Stimulated activated naive CD8-positive, alpha-beta T cell treated with anti-CD3 and anti-CD28 coated beads, Interleukin-15, Interleukin-2, amounts not matched to agents 100 ng/mL and 50 ng/mL, for 24 hours (primary cell): ENCODE results near the gene FILIP1L.

Experiments used
- H3K27ac Mint-ChIP-seq: one replicate; pipeline ENCODE4 v1.8.0; 2021; ENCODE audit warnings: mild to moderate bottlenecking, mixed read lengths
- H3K27me3 Mint-ChIP-seq: one replicate; pipeline ENCODE4 v1.8.0; 2021; ENCODE audit warnings: mixed read lengths
- H3K36me3 Mint-ChIP-seq: one replicate; pipeline ENCODE4 v1.8.0; 2021; ENCODE audit warnings: low read depth, mixed read lengths
- H3K4me1 Mint-ChIP-seq: one replicate; pipeline ENCODE4 v1.8.0; 2021; ENCODE audit warnings: low read depth, mixed read lengths
- H3K4me3 Mint-ChIP-seq: one replicate; pipeline ENCODE4 v1.8.0; 2021; ENCODE audit warnings: mild to moderate bottlenecking, mixed read lengths
- H3K9me3 Mint-ChIP-seq: one replicate; pipeline ENCODE4 v1.8.0; 2021; ENCODE audit warnings: mixed read lengths

Gene FILIP1L

DNA sequence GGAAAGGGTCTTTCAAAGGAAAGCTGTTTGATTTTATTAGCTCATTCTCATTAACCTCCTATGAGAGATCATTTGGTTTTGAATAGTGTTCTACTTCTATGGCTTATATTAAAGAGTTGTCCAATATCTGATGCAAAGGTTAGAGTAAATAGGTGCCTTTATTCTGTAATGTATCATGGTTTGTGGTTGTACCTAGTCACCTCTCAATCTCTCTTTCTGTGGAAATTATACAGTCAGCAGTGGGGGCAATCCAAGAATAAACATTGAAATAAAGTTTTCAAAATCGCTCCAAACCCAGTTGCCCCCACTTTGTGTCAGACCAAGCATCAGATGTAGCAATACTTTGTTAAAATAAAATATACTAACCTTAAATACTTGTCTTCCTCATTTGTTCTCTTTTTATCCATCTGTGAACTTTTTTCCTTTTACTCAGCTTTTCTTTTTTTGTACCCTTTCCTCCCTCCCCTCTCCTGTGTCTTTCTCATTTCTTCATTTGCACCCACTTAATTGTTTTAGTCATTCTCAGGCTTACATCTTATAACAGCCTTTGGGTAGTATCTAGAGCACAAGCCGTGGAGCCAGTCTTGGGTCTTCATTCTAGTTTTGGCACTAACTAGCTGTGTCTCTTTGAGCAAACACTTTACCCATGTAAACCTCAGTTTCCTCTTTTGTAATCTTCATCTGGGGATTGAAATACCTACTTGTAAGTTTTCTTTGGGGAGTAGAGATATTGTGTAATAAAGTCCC is 279.9 kb downstream of the FILIP1L start:
- H3K27ac Mint-ChIP-seq: no peak overlapping the region
- H3K9me3 Mint-ChIP-seq: no peaks in the 10 kb centered on the region
- H3K4me3 Mint-ChIP-seq: no peak overlapping the region
- peaks cover 4% of the 10 kb centered on the region for H3K4me1 Mint-ChIP-seq
- H3K27me3 Mint-ChIP-seq: no peaks in the 10 kb centered on the region
- H3K36me3 Mint-ChIP-seq: no peaks in the 10 kb centered on the region

- Mint-ChIP-seq H3K27ac (no peak overlapping the region), H3K27me3 (no peaks in the 10 kb centered on the region), H3K36me3 (no peaks in the 10 kb centered on the region), H3K4me3 (no peak overlapping the region), H3K9me3 (no peaks in the 10 kb centered on the region), H3K4me1 (peaks cover 4% of the 10 kb centered on the region)
These were observed 280.6 kb downstream of the FILIP1L start for GRCh38 chr3:99833617-99834205.

GRCh38 chr3:99829844-99830243 is 284.5 kb downstream of the FILIP1L start:
- Mint-ChIP-seq H3K9me3 (no peaks in the 10 kb centered on the region), H3K4me1 (peaks cover 12% of the 10 kb centered on the region), H3K36me3 (peaks cover 9% of the 10 kb centered on the region), H3K27ac (no peak overlapping the region), H3K27me3 (no peaks in the 10 kb centered on the region), H3K4me3 (no peak overlapping the region)

- no peaks in the 10 kb centered on the region for H3K9me3 Mint-ChIP-seq
- peaks cover 35% of the 10 kb centered on the region for H3K4me1 Mint-ChIP-seq
- peak overlapping the region; percentile 5 for H3K4me3 Mint-ChIP-seq
- no peaks in the 10 kb centered on the region for H3K27me3 Mint-ChIP-seq
- peaks cover 25% of the 10 kb centered on the region for H3K36me3 Mint-ChIP-seq
- H3K27ac Mint-ChIP-seq: peak overlapping the region; percentile 62
These were observed 289.2 kb downstream of the FILIP1L start for GRCh38 chr3:99825004-99825640.

GRCh38 chr3:99823723-99824711 is 290.3 kb downstream of the FILIP1L start:
- Mint-ChIP-seq H3K4me3 (no peak overlapping the region), H3K4me1 (peaks cover 42% of the 10 kb centered on the region), H3K27me3 (no peaks in the 10 kb centered on the region), H3K27ac (no peak overlapping the region), H3K36me3 (peaks cover 29% of the 10 kb centered on the region), H3K9me3 (no peaks in the 10 kb centered on the region)

DNA sequence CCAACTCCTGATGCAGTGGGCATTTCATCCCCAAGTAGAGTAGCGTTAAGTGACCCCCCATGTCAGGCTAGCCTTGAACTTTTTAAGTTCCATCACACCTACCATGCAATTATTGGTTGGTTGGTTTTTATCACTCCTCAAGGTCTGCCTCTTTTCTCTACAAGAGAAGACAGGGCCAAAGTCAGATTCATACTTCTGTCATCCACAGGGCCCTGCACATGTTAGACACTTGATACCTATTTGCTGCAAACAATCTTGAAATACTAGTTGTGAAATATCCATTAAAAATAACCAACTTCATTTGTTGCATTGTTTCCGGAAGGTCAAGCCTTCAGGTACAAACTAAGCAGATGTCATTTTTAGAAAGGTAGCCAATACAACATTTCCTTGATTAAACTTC is 295.5 kb downstream of the FILIP1L start:
- peaks cover 20% of the 10 kb centered on the region for H3K36me3 Mint-ChIP-seq
- H3K4me1 Mint-ChIP-seq: peaks cover 57% of the 10 kb centered on the region
- H3K9me3 Mint-ChIP-seq: no peaks in the 10 kb centered on the region

DNA sequence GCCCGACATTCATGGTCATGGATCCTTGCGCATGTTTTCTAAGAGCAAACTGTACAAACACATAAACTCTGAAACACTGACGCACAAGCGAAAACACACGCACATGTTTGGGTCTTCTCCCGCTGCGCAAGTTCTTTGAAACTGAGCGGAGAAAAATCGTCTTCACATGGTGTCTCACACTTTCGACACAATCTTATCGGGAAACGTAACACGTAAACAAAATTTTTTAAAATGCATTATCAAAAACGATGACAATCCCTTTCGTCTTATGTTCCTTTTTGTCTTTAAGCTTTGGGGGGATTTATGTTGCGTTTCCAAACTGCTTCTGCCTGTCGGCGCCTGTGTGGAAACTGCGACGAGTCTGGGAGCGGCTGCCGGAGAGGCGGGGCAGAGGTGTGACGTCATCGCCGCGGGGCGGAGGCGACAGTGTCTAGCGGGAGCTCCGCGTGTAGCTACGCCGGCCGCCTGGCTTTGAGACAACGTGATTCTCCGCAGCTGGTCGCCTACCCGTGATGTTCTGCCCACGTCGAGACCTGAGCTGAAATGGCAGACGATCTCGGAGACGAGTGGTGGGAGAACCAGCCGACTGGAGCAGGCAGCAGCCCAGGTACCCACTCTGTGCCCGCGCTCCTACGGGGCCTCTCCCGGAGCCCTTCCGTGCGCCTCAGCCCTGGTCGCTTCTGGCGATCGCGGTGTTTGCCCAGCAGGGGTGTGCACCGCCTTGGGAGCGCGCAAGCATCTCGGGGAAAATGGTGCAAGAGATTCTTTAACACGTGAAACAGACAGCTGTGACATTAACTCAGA is 296.7 kb downstream of the FILIP1L start, which contains the start of gene CMSS1:
CMSS1 (plus strand) TSS at position 426 of the 804 bp plus-strand sequence.
- no peaks in the 10 kb centered on the region for H3K27me3 Mint-ChIP-seq
- peak within 1 kb of the TSS; percentile 100 for H3K27ac Mint-ChIP-seq
- H3K9me3 Mint-ChIP-seq: no peaks in the 10 kb centered on the region
- H3K36me3 Mint-ChIP-seq: peaks cover 20% of the 10 kb centered on the region
- peak within 1 kb of the TSS; percentile 99 for H3K4me3 Mint-ChIP-seq
- peaks cover 50% of the 10 kb centered on the region for H3K4me1 Mint-ChIP-seq

More for the DNA sequence above, 295.5 kb downstream of the FILIP1L start:
- H3K27ac Mint-ChIP-seq: peak overlapping the region; percentile 69
- H3K4me3 Mint-ChIP-seq: peak overlapping the region; percentile 99
- H3K27me3 Mint-ChIP-seq: no peaks in the 10 kb centered on the region

DNA sequence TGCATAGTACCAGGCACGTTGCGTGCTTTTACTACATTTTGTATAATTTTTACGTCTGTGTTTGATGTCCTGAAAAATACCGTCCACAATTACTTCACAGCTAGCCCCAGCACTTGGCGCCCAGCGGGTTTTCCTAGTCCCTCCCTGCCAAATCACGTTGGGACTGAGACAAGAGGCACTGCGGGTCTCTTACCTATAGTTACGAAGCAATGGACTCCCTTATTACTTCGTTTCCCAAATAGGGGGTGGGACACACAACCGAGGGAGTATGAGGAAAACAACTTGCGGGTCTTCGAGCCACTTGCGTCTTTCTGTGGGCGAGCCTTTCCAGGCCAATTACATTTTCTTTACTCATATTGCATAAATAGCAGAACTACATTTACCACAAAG is 297.3 kb downstream of the FILIP1L start:
- H3K4me3 Mint-ChIP-seq: peak overlapping the region; percentile 99
- H3K27me3 Mint-ChIP-seq: no peaks in the 10 kb centered on the region

GRCh38 chr3:99810403-99810802 is 303.9 kb downstream of the FILIP1L start:
- Mint-ChIP-seq H3K27ac (no peak overlapping the region), H3K4me1 (no peaks in the 10 kb centered on the region), H3K27me3 (no peaks in the 10 kb centered on the region), H3K36me3 (peaks cover 6% of the 10 kb centered on the region), H3K4me3 (no peak overlapping the region), H3K9me3 (peaks cover 6% of the 10 kb centered on the region)

More for the DNA sequence above, 297.3 kb downstream of the FILIP1L start:
- peak overlapping the region; percentile 100 for H3K27ac Mint-ChIP-seq
- peaks cover 50% of the 10 kb centered on the region for H3K4me1 Mint-ChIP-seq
- no peaks in the 10 kb centered on the region for H3K9me3 Mint-ChIP-seq
- peaks cover 20% of the 10 kb centered on the region for H3K36me3 Mint-ChIP-seq

GRCh38 chr3:99809565-99809964 is 304.7 kb downstream of the FILIP1L start:
- Mint-ChIP-seq H3K4me3 (no peak overlapping the region), H3K9me3 (peaks cover 7% of the 10 kb centered on the region), H3K27ac (no peak overlapping the region), H3K27me3 (no peaks in the 10 kb centered on the region), H3K36me3 (peaks cover 8% of the 10 kb centered on the region), H3K4me1 (no peaks in the 10 kb centered on the region)

DNA sequence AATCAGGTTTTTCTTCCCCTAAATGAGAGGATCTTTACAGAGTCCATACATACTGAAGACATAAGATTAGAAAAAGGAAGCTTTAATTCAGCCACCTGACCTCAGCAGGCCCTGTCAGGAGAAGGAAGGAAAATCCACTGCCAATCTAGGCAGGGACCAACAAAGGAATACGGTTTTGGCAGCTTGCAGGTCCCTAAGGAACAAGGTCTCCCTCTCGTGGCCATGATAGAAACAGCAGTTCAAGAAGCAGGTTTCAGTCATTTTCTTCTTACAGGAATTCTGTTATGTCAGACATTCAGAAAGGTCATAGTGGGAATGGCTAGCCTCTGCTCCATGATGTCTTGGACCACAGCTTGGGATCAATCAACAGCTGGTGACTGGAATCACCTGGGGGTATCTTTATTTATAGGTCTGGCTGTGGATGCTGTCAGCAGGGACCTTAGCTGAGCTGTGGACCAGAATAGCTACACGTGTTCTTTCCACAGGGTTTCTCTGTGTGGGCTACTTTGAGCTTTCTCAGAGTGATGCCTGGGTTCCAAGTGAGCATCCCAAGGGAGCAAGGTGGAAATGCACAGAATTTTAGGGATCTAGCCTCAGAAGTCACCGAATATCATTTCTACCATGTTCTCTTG is 306.0 kb downstream of the FILIP1L start:
- H3K36me3 Mint-ChIP-seq: peaks cover 15% of the 10 kb centered on the region
- H3K4me1 Mint-ChIP-seq: no peaks in the 10 kb centered on the region
- no peaks in the 10 kb centered on the region for H3K27me3 Mint-ChIP-seq
- no peak overlapping the region for H3K4me3 Mint-ChIP-seq
- H3K9me3 Mint-ChIP-seq: peaks cover 11% of the 10 kb centered on the region
- no peak overlapping the region for H3K27ac Mint-ChIP-seq

DNA sequence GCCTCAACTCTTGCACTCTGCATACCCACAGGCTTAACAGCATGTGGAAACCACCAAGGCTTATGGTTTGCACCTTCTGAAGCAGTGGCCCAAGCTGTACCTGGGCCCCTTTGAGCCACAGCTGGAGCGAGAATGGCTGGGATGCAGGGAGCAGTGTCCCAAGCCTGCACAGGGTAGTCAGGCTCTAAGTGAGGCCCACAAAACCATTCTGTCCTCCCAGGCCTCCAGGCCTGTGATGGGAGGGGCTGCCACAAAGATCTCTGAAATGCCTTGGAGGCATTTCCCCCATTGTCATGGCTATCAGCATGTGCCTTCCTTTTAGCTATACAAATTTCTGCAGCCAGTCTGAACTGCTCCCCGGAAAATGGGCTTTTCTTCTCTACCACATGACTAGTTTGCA is 309.1 kb downstream of the FILIP1L start:
- H3K4me3 Mint-ChIP-seq: no peak overlapping the region
- peaks cover 22% of the 10 kb centered on the region for H3K9me3 Mint-ChIP-seq
- no peaks in the 10 kb centered on the region for H3K27me3 Mint-ChIP-seq
- H3K4me1 Mint-ChIP-seq: no peaks in the 10 kb centered on the region
- H3K36me3 Mint-ChIP-seq: peaks cover 24% of the 10 kb centered on the region
- no peak overlapping the region for H3K27ac Mint-ChIP-seq

DNA sequence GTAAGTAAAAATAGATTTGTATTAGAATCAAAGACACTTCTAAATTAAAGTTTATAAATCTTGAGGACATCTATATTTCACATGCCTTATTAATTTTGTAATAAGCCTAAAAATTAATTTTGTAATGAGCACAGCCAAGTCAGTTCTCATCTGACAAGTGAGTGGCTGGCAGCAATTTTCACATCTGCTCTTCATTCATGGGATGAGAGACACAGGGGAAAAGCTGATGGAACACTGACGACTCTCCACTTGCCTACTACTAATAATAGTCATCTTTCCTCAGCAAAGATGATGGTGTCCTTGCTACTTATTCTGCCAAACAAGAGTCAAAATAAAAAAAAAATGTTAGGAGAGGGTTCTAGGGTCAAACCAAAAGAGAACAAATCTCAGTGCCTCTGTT is 311.0 kb downstream of the FILIP1L start:
- Mint-ChIP-seq H3K9me3 (peaks cover 22% of the 10 kb centered on the region), H3K36me3 (peaks cover 24% of the 10 kb centered on the region), H3K4me3 (no peak overlapping the region), H3K27ac (no peak overlapping the region), H3K4me1 (no peaks in the 10 kb centered on the region), H3K27me3 (no peaks in the 10 kb centered on the region)
